Measurements from ENCODE around the gene ZNF888.
A peak's percentile ranks its signal among the peaks of the same experiment; 100 is the strongest.
"Not testable (repeated sequence)": the region's sequence is repeated elsewhere in the genome, so short reads cannot be mapped to it uniquely, and the experiment has no call there.

Gene ZNF888

DNA sequence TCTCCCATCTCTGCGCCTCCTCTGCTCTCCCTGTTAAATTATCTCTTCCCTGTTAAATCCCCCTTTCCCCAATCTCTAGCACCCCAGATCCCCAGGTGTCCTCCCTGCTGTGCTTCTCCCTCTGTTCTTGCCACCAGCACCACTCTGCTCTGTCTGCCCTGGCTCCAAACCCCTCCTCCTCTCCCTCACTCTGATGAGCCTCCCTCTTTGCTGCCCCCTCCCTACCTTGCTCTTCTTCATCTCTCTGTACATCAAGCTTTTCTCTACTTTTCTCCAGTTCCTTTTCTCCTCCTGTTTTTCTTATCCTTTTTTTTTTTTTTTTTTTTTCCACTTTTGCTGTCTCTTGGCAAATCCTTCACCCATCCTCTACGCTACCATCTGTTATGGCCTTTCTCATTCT is 18.3 kb upstream of the ZNF888 start:
- not testable (repeated sequence) for H3K4me1 ChIP-seq (ENCODE audit: control insufficient read depth, insufficient read depth, low read length, poor library complexity, severe bottlenecking); H3K36me3 ChIP-seq (ENCODE audit: control insufficient read depth, insufficient read depth, low read length); H3K9me3 ChIP-seq (ENCODE audit: control insufficient read depth, low read length)
- peak overlapping the region; percentile 73 for H3K4me3 ChIP-seq (ENCODE audit: extremely low read depth, insufficient read depth, low read length, poor library complexity, severe bottlenecking)
- WGBS, 2 experiments (ENCODE audit: insufficient coverage in 2 of 2), result 73 to 83% methylated on average over 1 of the region's 2 CpGs
- H3K27ac ChIP-seq (ENCODE audit: low read depth, low read length, severe bottlenecking), result peak overlapping the region; percentile 91

DNA sequence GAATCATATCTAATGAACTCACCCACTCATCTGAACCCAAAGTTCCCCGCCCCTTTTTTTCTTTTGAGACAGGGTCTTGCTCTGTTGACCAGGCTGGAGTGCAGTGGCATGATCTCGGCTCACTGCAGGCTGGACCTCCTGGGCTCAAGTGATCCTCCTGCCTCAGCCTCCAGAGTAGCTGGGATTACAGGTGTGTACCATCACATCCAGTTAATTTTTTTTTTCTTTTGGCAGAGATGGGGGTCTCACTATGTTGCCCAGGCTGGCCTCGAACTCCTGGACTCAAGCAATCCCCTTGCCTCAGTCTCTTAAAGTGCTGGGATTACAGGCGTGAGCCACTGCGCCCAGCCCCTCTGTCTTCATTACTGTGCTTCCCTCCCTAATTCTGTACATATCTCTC is 17.7 kb upstream of the ZNF888 start:
- H3K36me3 ChIP-seq (ENCODE audit: control insufficient read depth, insufficient read depth, low read length); H3K9me3 ChIP-seq (ENCODE audit: control insufficient read depth, low read length); H3K4me3 ChIP-seq (ENCODE audit: extremely low read depth, insufficient read depth, low read length, poor library complexity, severe bottlenecking); H3K27ac ChIP-seq (ENCODE audit: low read depth, low read length, severe bottlenecking); H3K4me1 ChIP-seq (ENCODE audit: control insufficient read depth, insufficient read depth, low read length, poor library complexity, severe bottlenecking): not testable (repeated sequence)
- WGBS, 2 experiments (ENCODE audit: insufficient coverage in 2 of 2), result 85 to 90% methylated on average over 4 to 5 of the region's 5 CpGs

DNA sequence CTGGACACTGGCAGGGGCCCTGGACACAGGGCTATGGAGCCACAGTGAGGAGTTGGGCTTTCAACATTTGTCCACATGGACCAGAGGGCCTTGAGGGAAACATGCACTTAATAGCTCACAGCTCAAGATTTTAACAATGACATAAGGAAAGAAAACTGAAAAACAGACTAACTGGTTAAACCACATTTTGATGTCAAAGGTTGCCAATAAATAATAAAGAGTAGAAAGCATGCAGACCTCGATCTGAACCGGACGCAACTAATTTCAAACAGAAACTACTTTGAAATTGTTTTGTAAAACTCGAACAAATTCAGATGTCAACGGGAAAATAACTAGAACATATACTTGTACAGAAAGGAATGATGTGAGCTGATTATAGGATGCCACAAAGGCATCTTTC is 15.5 kb upstream of the ZNF888 start:
- Histone ChIP-seq H3K27ac (ENCODE audit: low read depth, low read length, severe bottlenecking) (no peak overlapping the region), H3K36me3 (ENCODE audit: control insufficient read depth, insufficient read depth, low read length) (peaks cover 23% of the 10 kb centered on the region), H3K4me3 (ENCODE audit: extremely low read depth, insufficient read depth, low read length, poor library complexity, severe bottlenecking) (no peak overlapping the region), H3K9me3 (ENCODE audit: control insufficient read depth, low read length) (no peaks in the 10 kb centered on the region), H3K4me1 (ENCODE audit: control insufficient read depth, insufficient read depth, low read length, poor library complexity, severe bottlenecking) (peaks cover 6% of the 10 kb centered on the region)
- 100% methylated on average over 3 of the region's 5 CpGs; no CpG with 5 or more reads in 1 of the 2 experiments for WGBS, 2 experiments (ENCODE audit: insufficient coverage in 2 of 2)

DNA sequence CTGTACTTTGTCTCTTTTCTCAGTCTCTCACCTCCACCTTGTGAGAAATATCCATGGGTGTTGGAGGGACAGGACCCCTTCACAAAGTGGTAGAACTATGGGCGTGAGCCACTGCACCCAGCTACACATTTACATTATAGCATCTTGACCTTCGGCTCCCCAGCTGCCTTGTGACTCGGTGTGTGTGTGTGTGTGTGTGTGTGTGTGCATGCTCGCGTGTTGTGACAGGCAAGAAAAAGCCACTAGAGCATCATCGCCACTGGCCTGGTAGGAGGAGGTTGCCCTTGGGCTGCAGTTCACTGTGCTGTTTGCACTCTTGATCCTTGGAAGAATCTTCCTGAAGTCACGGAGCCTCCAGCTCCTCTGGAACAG is 13.7 kb upstream of the ZNF888 start:
- H3K36me3 ChIP-seq (ENCODE audit: control insufficient read depth, insufficient read depth, low read length), result peaks cover 24% of the 10 kb centered on the region
- no peak overlapping the region for H3K4me3 ChIP-seq (ENCODE audit: extremely low read depth, insufficient read depth, low read length, poor library complexity, severe bottlenecking)
- H3K4me1 ChIP-seq (ENCODE audit: control insufficient read depth, insufficient read depth, low read length, poor library complexity, severe bottlenecking), result peaks cover 6% of the 10 kb centered on the region
- H3K27ac ChIP-seq (ENCODE audit: low read depth, low read length, severe bottlenecking), result peak overlapping the region; percentile 2
- H3K9me3 ChIP-seq (ENCODE audit: control insufficient read depth, low read length), result no peaks in the 10 kb centered on the region
- WGBS, 2 experiments (ENCODE audit: insufficient coverage in 2 of 2), result 90 to 95% methylated on average over 2 to 3 of the region's 7 CpGs

DNA sequence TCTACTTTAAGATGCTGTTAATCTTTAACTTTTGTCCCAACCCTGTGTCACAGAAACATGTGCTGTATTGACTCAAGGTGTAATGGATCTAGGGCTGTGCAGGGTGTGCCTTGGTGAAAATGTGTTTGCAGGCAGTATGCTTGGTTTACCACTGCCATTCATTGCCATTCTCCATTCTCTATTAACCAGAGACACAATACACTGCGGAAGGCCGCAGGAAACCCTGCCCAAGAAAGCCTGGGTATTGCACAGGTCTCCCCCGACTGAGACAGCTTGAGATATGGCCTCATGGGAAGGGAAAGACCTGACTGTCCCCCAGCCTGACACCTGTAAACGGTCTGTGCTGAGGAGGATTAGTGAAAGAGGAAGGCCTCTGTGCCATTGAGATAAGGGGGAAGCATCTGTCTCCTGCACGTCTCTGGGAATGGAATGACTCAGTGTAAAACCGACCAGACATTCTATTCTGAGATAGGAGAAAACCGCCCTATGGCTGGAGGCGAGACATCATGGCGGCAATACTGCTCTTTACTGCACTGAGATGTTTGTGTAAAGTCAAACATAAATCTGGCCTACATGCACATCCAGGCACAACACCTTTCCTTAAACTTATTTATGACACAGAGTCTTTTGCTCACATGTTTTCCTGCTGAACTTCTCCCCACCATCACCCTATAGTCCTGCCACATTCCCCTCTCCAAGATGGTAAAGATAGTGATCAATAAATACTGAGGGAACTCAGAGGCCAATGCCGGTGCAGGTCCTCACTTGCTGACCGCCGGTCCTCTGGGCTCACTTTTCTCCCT is 13.1 kb upstream of the ZNF888 start:
- Histone ChIP-seq H3K36me3 (ENCODE audit: control insufficient read depth, insufficient read depth, low read length) (peaks cover 24% of the 10 kb centered on the region), H3K4me3 (ENCODE audit: extremely low read depth, insufficient read depth, low read length, poor library complexity, severe bottlenecking) (no peak overlapping the region), H3K4me1 (ENCODE audit: control insufficient read depth, insufficient read depth, low read length, poor library complexity, severe bottlenecking) (peaks cover 6% of the 10 kb centered on the region), H3K27ac (ENCODE audit: low read depth, low read length, severe bottlenecking) (peak overlapping the region; percentile 51), H3K9me3 (ENCODE audit: control insufficient read depth, low read length) (no peaks in the 10 kb centered on the region)
- 86 to 88% methylated on average over 8 to 10 of the region's 12 CpGs for WGBS, 2 experiments (ENCODE audit: insufficient coverage in 2 of 2)

DNA sequence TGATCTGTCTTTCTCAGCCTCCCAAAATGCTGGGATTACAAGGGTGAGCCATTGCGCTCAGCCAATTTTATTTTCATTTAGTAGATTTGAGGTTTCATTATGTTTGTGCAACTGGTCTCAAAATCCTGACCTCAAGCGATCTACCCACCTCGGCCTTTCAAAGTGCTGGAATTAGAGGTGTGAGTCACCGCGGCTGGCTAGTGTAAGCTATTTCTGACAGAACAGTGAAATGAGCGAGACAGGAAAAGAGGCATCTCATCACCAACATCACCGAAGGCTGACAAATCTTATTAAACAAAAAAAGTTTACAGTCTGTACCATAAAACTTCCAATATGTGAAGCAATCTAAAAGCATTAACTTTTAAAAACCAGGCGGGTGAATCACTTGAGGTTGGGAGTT is 12.2 kb upstream of the ZNF888 start:
- H3K9me3 ChIP-seq (ENCODE audit: control insufficient read depth, low read length), result no peaks in the 10 kb centered on the region
- 90 to 91% methylated on average over 4 to 7 of the region's 8 CpGs for WGBS, 2 experiments (ENCODE audit: insufficient coverage in 2 of 2)
- H3K4me1 ChIP-seq (ENCODE audit: control insufficient read depth, insufficient read depth, low read length, poor library complexity, severe bottlenecking), result peaks cover 6% of the 10 kb centered on the region
- no peak overlapping the region for H3K27ac ChIP-seq (ENCODE audit: low read depth, low read length, severe bottlenecking)
- H3K36me3 ChIP-seq (ENCODE audit: control insufficient read depth, insufficient read depth, low read length), result peaks cover 24% of the 10 kb centered on the region
- no peak overlapping the region for H3K4me3 ChIP-seq (ENCODE audit: extremely low read depth, insufficient read depth, low read length, poor library complexity, severe bottlenecking)

DNA sequence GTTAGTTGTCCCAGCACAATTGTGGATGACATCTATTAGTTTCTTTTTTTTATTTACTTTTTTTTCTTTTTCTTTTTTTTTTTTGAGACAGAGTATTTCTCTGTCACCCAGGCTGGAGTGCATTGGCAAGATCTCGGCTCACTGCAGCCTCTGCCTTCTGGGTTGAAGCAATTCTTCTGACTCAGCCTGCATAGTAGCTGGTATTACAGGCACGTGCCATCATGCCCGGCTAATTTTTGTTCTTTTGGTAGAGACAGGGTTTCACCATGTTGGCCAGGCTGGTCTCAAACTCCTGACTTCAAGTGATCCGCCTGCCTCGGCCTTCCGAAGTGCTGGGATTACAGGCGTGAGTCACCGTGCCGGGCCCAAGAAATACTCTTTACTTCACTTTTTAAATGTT is 1.4 kb upstream of the ZNF888 start:
- H3K4me1 ChIP-seq (ENCODE audit: control insufficient read depth, insufficient read depth, low read length, poor library complexity, severe bottlenecking); H3K4me3 ChIP-seq (ENCODE audit: extremely low read depth, insufficient read depth, low read length, poor library complexity, severe bottlenecking); H3K9me3 ChIP-seq (ENCODE audit: control insufficient read depth, low read length); H3K27ac ChIP-seq (ENCODE audit: low read depth, low read length, severe bottlenecking): not testable (repeated sequence)
- peaks cover 36% of the 10 kb centered on the region for H3K36me3 ChIP-seq (ENCODE audit: control insufficient read depth, insufficient read depth, low read length)
- WGBS, 2 experiments (ENCODE audit: insufficient coverage in 2 of 2), result 90 to 95% methylated on average over 3 to 4 of the region's 9 CpGs

DNA sequence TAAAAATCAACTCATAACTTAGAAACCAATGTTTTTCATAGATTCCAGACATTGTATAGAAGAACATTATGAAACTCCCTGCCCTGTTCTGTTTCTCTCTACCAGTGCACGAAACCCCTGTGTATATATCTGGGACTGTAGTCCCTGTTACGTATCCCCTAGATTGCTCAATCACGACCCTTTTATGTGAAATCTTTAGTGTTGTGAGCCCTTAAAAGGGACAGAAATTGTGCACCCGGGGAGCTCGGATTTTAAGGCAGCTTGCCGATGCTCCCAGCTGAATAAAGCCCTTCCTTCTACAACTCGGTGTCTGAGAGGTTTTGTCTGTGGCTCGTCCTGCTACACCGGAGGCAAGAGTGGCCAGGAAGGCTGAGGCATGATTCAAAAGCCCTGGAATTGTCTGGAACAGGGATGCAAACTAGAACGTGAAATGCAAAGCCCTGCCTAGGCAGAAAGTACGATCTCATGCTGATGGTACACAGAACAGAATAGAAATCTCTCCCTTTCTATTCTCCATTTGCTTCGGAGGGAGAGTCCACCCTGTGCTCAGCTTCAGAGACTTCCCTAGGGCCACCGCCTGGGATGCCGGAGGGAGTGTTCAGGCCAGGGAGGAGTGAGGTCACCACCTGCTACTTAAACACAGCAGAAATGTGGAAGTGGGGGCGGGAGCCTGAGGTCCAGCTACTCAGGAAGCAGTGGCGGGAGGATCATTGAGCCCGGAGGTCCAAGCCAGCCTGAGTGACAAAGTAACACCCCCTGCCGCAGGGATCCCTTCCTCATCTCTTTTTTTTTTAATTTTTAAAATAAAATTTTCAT is 758 bp upstream of the ZNF888 start:
- Histone ChIP-seq H3K4me1 (ENCODE audit: control insufficient read depth, insufficient read depth, low read length, poor library complexity, severe bottlenecking) (no peaks in the 10 kb centered on the region), H3K27ac (ENCODE audit: low read depth, low read length, severe bottlenecking) (no peak overlapping the region), H3K4me3 (ENCODE audit: extremely low read depth, insufficient read depth, low read length, poor library complexity, severe bottlenecking) (peak overlapping the region; percentile 57), H3K36me3 (ENCODE audit: control insufficient read depth, insufficient read depth, low read length) (peaks cover 30% of the 10 kb centered on the region), H3K9me3 (ENCODE audit: control insufficient read depth, low read length) (peaks cover 2% of the 10 kb centered on the region)
- 79 to 88% methylated on average over 11 to 14 of the region's 18 CpGs for WGBS, 2 experiments (ENCODE audit: insufficient coverage in 2 of 2)

DNA sequence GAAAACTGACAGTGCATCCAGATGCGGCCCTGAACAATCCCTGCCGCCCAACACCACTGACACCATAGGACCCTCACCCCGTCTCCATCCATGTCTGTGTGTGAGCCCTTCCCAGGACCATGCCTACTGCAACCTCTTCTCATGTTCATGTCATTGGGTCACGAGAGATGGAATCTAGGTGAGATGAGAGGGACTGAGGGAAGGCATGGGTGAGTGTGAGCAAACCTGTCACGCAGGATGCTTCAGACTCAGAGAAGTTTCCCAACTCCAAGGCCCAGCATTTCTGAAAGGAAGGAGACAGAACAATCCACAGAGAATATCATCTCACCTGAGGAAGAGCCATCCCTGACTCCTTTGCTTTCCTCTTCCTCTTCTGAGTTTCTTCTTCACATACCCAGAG is 5.7 kb downstream of the ZNF888 start:
- H3K4me3 ChIP-seq (ENCODE audit: extremely low read depth, insufficient read depth, low read length, poor library complexity, severe bottlenecking), result no peak overlapping the region
- 100% methylated on average over 4 of the region's 5 CpGs; no CpG with 5 or more reads in 1 of the 2 experiments for WGBS, 2 experiments (ENCODE audit: insufficient coverage in 2 of 2)
- no peaks in the 10 kb centered on the region for H3K4me1 ChIP-seq (ENCODE audit: control insufficient read depth, insufficient read depth, low read length, poor library complexity, severe bottlenecking)
- H3K9me3 ChIP-seq (ENCODE audit: control insufficient read depth, low read length), result no peaks in the 10 kb centered on the region
- H3K36me3 ChIP-seq (ENCODE audit: control insufficient read depth, insufficient read depth, low read length), result peaks cover 50% of the 10 kb centered on the region
- H3K27ac ChIP-seq (ENCODE audit: low read depth, low read length, severe bottlenecking), result no peak overlapping the region

DNA sequence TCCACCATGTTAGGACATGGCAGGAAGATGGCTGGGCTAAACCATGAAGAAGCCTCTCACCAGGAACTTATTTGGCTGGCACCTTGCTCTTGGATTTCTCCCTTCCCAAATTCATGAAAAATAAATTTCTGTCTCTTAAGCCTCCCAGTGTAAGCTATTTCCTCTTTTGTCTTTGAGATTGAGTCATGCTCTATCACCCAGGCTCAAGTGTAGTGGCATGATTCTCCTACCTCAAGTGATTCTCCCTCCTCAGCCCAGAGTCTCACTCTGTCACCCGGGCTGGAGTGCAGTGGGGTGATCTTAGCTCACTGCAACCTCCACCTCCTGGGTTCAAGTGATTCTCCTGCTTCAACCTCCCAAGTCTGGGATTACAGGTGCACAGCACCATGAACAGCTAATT is 12.6 kb downstream of the ZNF888 start:
- Histone ChIP-seq H3K4me1 (ENCODE audit: control insufficient read depth, insufficient read depth, low read length, poor library complexity, severe bottlenecking) (no peaks in the 10 kb centered on the region), H3K36me3 (ENCODE audit: control insufficient read depth, insufficient read depth, low read length) (peaks cover 77% of the 10 kb centered on the region), H3K9me3 (ENCODE audit: control insufficient read depth, low read length) (no peaks in the 10 kb centered on the region), H3K4me3 (ENCODE audit: extremely low read depth, insufficient read depth, low read length, poor library complexity, severe bottlenecking) (no peak overlapping the region), H3K27ac (ENCODE audit: low read depth, low read length, severe bottlenecking) (no peak overlapping the region)
- WGBS, 2 experiments (ENCODE audit: insufficient coverage in 2 of 2), result 100% methylated on average over 1 of the region's 1 CpG

Measured in mesodermal cell (in vitro differentiated cells).